ENCODE results near the gene CBFA2T3. TPM values are rescaled to one million over a fixed set of nuclear protein-coding genes. Genes with fewer than 3 reads are reported as not detected.

The CBFA2T3 gene
- total and polyA plus RNA-seq, 2 of the 8 experiments (the other 6 are each of a cell fraction or from before 2014, with no cell fraction given): 0.51 to 1.3 TPM

GRCh38 chr16:89010210-89010925 is 33.4 kb upstream of the CBFA2T3 start:
- ChIA-PET POLR2A (ENCODE audit: partially characterized antibody) (interaction anchor here (0.8 to 1.0 kb wide), 2 partner anchors 39 to 541 kb away, joined by 3 read pairs; no protein-coding TSS in a partner anchor), CTCF (ENCODE audit: partially characterized antibody) (interaction anchor here (0.9 to 1.7 kb wide), 4 partner anchors 14 to 150 kb away, joined by 3 to 4 read pairs (median 3); no protein-coding TSS in a partner anchor)
- no peak overlapping the region for H3K4me3 ChIP-seq (ENCODE audit: extremely low read depth in 1 of 4, insufficient read depth in 2 of 4, low read depth in 3 of 4, low read length in 4 of 4)
- no peaks in the 10 kb centered on the region for H3K79me1 ChIP-seq (ENCODE audit: low read depth, low read length)
- no peak overlapping the region for H2BK15ac ChIP-seq (ENCODE audit: low read length)
- FAIRE-seq: no peak
- H3K23me2 ChIP-seq (ENCODE audit: low read depth, low read length): peaks cover 15% of the 10 kb centered on the region; the same call in 1 of the 2 replicates
- no peaks in the 10 kb centered on the region for H3K36me3 ChIP-seq (ENCODE audit: control insufficient read depth in 2 of 4, insufficient read depth in 4 of 4, low read length in 3 of 4)
- H4K5ac ChIP-seq (ENCODE audit: insufficient read length, low read depth, low read length): no peak overlapping the region
- 83% methylated on average over 14 of the region's 14 CpGs; no CpG with 5 or more reads in 1 of the 2 experiments for WGBS, 2 experiments (ENCODE audit: extremely low coverage in 1 of 2, insufficient coverage in 1 of 2, insufficient read length in 1 of 2, insufficient replicate concordance in 2 of 2, low coverage in 1 of 2, low lambda C conversion rate in 2 of 2, missing lambda C conversion rate in 1 of 2)
- H3K79me2 ChIP-seq (ENCODE audit: control insufficient read depth in 1 of 2, insufficient read depth in 2 of 2, low read length in 2 of 2): no peaks in the 10 kb centered on the region
- H4K20me1 ChIP-seq (replicated peaks in 1 of 2; ENCODE audit: control insufficient read depth in 1 of 2, insufficient read depth in 2 of 2, low read length in 2 of 2): peaks cover 0 to 1% of the 10 kb centered on the region in 2 experiments
- no peak overlapping the region for H2BK12ac ChIP-seq (ENCODE audit: low read depth, low read length)
- no peaks in the 10 kb centered on the region; a peak in 1 of 7 replicates for H3K27me3 ChIP-seq (replicated peaks in 1 of 4; ENCODE audit: control insufficient read depth in 3 of 4, extremely low read depth in 1 of 4, insufficient read depth in 3 of 4, low read length in 3 of 4)
- no peak overlapping the region for H4K91ac ChIP-seq (replicated peaks; ENCODE audit: insufficient read length, low read length)
- H2AK5ac ChIP-seq (ENCODE audit: low read depth, low read length): no peak overlapping the region
- TF ChIP-seq JUND (IDR thresholded peaks at IDR 0.05; ENCODE audit: low read length) (no peak), KDM4A (IDR thresholded peaks at IDR 0.05; ENCODE audit: low read depth, low read length, severe bottlenecking) (no peak), SIN3A (conservative IDR thresholded peaks at IDR 0.05 in 1 of 2, IDR thresholded peaks at IDR 0.05 in 1 of 2; ENCODE audit: low read depth in 1 of 2, low read length in 2 of 2) (no peak), SP2 (IDR thresholded peaks at IDR 0.05; ENCODE audit: low read length) (no peak), BACH1 (IDR thresholded peaks at IDR 0.05; ENCODE audit: low read length) (no peak), SRF (IDR thresholded peaks at IDR 0.05; ENCODE audit: low read depth, low read length) (no peak), MAFK (IDR thresholded peaks at IDR 0.05; ENCODE audit: low read depth, low read length) (no peak), POU5F1 (IDR thresholded peaks at IDR 0.05; ENCODE audit: low read depth, low read length) (no peak), BCL11A (IDR thresholded peaks at IDR 0.05; ENCODE audit: low read depth in 2 of 2, low read length in 2 of 2) (no peak), MAX (IDR thresholded peaks at IDR 0.05) (no peak), BRCA1 (IDR thresholded peaks at IDR 0.05; ENCODE audit: low read depth, low read length) (no peak), SIRT6 (IDR thresholded peaks at IDR 0.05; ENCODE audit: low read length) (no peak)
- H3K14ac ChIP-seq (ENCODE audit: insufficient read length): no peak overlapping the region
- no peak overlapping the region for H4K8ac ChIP-seq (ENCODE audit: extremely low read depth, insufficient read depth, low read length)
- no peak overlapping the region for H3K18ac ChIP-seq (ENCODE audit: extremely low read depth, low read length)
- H2BK20ac ChIP-seq (ENCODE audit: low read length): no peak overlapping the region
- no peak overlapping the region for H2BK120ac ChIP-seq (replicated peaks; ENCODE audit: low read depth, low read length)
- H2BK5ac ChIP-seq (ENCODE audit: low read depth, low read length): no peak overlapping the region
- H3K9me3 ChIP-seq (ENCODE audit: insufficient read depth in 2 of 2, low read depth in 1 of 2, low read length in 1 of 2): peaks cover 0 to under 1% of the 10 kb centered on the region in 2 experiments; a peak in 1 of 4 replicates
- no peak overlapping the region for H3K4ac ChIP-seq (replicated peaks; ENCODE audit: insufficient read length, low read depth, low read length)
- H3K4me2 ChIP-seq (ENCODE audit: insufficient read depth in 1 of 2, low read depth in 2 of 2, low read length in 2 of 2): no peak overlapping the region
- H3K27ac ChIP-seq (ENCODE audit: low read depth, low read length): no peak overlapping the region
- DNase-seq (ENCODE audit: low read depth in 1 of 2, low spot score in 2 of 2): no peak
- no peak overlapping the region for H3K9ac ChIP-seq (replicated peaks in 1 of 4; ENCODE audit: extremely low read depth in 1 of 4, low read depth in 3 of 4, low read length in 3 of 4)
- no peak overlapping the region for H3K56ac ChIP-seq (replicated peaks; ENCODE audit: insufficient read length, low read depth, low read length)
- H2AFZ ChIP-seq (ENCODE audit: low read length): no peak overlapping the region
- H3K23ac ChIP-seq (ENCODE audit: insufficient read length): no peak overlapping the region
- no peaks in the 10 kb centered on the region; a peak in 2 of 7 replicates for H3K4me1 ChIP-seq (replicated peaks in 1 of 4; ENCODE audit: control insufficient read depth in 3 of 4, insufficient read depth in 4 of 4, low read length in 3 of 4)
